GM21515 (cell line): ENCODE results near the gene CYB5B.
"Not testable (repeated sequence)": the region's sequence is repeated elsewhere in the genome, so short reads cannot be mapped to it uniquely, and the experiment has no call there.

Experiments used
- ATAC-seq: cut with Tn5 transposase; IDR thresholded peaks from one replicate; pipeline ENCODE4 v1.9.1; 2021; ENCODE audit not compliant: unreplicated experiment

CYB5B gene

GRCh38 chr16:69407702-69408323 lies 16.6 kb upstream of the CYB5B start:
- ATAC-seq, result no peak

- ATAC-seq, result no peak
These were observed 15.9 kb upstream of the CYB5B start for GRCh38 chr16:69408475-69408874.

- ATAC-seq, result no peak
These were observed 14.0 kb upstream of the CYB5B start for GRCh38 chr16:69410219-69410990.

DNA sequence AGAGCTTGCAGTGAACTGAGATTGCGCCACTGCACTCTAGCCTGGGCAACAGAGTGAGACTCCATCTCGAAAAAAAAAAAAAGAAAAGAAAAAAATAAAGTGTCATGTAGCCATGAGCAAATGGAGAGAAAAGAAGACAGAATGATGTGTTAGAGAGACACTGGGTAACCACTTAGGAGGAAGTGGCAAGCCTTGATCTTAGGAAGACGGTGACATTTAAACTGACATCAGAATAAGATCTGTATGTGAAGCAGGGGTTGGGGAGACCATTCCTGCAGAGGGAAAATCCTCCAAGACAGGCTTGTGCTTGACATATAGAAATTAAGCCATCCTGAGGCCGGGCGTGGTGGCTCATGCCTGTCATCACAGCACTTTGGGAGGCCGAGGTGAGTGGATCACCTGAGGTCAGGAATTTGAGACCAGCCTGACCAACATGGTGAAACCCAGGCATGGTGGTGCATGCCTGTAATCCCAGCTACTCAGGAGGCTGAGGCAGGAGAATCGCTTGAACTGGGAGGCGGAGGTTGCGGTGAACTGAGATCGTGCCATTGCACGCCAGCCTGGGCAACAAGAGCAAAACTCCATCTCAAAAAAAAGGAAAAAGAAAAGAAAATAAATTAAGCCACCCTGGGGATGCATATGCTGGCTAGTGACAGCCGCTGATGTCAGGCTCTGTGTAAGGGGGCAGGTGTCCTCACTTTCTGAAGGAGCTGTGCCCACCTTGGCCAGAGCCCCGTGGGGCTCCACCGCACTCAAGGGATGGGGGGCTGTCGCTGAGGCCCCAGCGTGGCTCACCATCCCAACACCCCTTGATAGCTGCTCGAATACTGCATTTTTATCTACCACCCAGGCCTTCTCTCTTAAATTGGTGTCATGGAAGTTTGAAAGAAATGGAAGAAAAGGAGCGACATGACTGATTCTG lies 13.1 kb upstream of the CYB5B start:
- ATAC-seq, result no peak

DNA sequence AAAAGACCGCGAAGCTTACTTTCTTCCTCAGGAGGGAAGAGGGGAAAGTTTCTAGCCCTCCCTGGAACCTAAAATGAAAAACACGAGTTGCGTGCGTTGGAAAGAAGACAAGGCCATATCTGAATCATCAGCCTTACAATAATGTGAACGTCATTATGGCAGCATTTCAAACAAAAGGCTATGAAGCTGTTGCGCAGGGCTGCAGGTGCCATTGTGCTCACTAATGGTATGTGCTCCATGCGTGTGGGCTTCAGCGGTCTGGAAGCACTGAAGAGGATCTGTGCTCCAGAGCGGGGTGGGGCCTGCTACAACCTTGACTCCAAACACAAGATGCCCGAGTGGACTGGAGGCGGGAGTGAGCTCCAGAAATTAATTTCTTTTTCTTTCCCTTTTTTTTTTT lies 12.1 kb upstream of the CYB5B start:
- no peak for ATAC-seq

DNA sequence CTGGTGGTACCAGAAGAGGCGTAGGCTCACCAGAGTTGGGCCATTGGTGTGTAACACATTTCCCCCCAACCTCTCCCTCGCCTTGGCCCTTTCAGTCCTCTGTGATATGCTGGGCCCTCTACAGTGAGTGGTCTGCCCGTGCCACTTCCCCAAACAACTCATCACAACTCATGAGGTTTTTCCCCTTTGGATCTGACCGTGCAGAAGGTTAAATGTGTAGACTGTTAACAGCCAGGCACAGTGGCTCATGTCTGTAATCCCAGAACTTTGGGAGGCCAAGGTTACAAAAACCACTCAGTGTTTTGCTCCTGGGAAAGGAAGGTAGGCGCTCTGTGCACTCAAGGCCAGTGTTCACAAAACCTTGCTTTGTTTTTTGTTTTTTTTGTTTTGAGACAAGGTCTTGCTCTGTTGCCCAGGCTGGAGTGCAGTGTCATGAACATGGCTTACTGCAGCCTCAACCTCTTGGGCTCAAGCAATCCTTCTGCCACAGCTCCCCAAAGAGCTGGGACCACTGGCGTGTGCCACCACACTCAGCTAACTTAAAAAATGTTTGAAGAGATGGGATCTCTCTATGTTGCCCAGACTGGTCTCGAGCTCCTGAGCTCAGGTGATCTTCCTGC lies 11.3 kb upstream of the CYB5B start:
- no peak for ATAC-seq

GRCh38 chr16:69417520-69418199 lies 6.8 kb upstream of the CYB5B start:
- ATAC-seq, result no peak

GRCh38 chr16:69419956-69420355 lies 4.5 kb upstream of the CYB5B start:
- no peak for ATAC-seq

DNA sequence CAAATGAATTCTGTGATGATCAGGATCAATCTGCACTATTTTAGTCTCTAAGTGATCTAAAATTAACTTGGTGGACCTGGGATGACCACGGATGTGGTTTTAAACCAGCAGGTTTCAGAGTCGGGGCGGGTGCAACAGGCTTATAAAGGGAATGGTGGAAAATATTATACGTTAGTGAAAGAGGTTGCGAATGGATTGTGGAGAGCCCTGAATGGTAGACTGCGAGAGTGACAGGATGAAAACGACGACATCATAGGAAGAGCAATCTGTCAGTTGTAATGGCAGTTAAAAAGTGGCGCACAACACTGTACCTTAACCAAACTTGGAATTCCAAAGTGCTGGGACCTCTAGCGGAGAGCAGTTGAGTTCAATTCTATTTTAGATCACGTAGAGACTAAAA lies 1.2 kb upstream of the CYB5B start:
- ATAC-seq, result no peak

- ATAC-seq, result peak; percentile 13
These were observed 741 bp downstream of the CYB5B start for GRCh38 chr16:69424935-69425784.

DNA sequence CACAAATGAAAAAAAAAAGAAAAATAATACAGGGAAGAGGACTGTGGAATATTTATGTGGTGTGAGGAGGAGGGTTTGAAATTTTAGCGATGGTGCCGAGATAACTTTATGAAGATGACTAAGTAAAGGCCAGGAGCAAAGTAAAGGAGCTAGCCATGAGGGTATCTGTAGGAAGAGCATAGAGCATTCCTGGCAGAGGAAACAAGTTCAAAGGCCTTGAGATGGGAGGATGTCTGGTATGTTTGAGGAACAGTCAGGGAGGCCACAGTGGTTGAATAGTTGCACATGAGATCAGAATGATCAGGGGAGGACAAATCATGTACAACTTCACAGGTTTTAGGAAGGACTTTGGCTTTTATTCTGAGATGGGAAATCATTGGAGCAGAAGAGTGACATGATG lies 4.2 kb downstream of the CYB5B start:
- no peak for ATAC-seq

DNA sequence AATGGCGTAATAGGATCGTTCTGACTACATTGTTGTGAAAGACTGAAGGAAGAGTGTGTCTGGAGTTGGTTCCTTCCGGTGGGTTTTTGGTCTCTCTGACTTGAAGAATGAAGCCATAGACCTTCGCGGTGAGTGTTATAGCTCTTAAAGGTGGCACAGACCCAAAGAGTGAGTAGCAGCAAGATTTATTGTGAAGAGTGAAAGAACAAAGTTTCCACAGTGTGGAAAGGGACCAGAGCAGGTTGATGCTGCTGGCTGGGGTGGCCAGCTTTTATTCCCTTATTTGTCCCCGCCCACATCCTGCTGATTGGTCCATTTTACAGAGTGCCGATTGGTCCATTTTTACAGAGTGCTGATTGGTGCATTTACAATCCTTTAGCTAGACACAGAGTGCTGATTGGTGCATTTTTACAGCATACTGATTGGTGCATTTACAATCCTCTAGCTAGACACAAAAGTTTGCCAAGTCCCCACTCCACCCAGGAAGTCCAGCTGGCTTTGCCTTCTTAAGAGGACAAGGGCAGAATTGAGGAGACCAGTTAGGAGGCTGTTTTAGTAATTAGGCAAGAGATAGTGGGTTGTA lies 4.7 kb downstream of the CYB5B start:
- ATAC-seq, result not testable (repeated sequence)

DNA sequence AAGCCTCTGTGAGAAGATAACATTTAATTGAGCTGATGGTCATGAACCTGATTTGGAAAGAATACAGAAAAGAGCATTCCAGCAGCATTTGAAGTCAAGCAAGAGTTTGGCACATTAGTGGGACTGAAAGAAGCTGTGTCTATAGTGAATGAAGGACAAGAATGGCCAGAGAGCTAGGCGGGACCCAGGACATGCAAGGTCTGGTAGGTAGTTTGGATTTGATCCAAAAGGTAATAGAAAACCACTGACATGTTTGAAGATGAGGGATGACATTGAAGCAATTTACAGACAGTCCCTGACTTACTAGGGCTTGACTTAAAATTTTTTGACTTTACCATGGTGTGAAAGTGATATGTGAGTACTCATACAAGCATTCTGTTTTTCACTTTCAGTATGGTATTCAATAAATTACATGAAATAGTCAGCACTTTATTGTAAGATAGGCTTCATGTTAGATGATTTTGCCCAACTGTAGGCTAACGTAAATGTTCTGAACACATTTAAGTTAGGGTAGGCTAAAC lies 7.6 kb downstream of the CYB5B start:
- no peak for ATAC-seq

DNA sequence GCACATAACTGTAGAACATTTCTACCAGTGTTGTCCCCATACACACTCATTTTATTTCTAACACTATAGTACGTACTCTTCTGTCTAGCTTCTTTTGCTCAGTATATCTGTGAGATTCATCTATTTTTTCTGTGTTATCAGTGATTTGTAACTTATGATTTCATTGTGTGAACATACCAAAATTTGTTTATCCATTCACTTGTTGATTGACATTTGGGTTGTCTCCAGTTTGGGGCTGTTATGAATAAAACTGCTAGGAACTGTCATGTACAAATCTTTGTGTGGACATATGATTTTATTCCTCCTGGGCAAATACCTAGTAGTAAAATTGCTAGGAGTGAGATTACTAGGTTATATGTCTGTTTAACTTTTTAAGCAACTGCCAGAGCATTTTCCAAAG lies 9.6 kb downstream of the CYB5B start:
- no peak for ATAC-seq

GRCh38 chr16:69435977-69436820 lies 11.8 kb downstream of the CYB5B start:
- ATAC-seq, result no peak

GRCh38 chr16:69436896-69437295 lies 12.5 kb downstream of the CYB5B start:
- no peak for ATAC-seq

DNA sequence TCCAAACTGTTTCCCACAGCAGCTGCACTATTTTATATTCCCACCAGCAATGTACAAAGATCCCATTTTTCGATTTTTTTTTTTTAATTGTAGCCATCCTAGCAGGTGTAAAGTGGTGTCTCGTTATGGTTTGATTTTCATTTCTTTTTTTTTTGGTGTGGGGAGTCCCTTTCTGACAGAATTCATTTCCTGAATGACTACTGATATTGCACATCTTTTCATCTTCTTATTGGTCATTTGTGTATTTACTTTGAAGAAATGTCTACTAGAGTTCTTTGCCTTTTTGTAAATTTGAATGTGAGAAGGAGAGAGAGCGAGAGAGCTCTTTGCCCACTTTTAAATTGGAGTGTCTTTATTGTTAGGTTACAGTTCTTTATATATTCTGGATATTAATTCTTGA lies 14.0 kb downstream of the CYB5B start:
- no peak for ATAC-seq

DNA sequence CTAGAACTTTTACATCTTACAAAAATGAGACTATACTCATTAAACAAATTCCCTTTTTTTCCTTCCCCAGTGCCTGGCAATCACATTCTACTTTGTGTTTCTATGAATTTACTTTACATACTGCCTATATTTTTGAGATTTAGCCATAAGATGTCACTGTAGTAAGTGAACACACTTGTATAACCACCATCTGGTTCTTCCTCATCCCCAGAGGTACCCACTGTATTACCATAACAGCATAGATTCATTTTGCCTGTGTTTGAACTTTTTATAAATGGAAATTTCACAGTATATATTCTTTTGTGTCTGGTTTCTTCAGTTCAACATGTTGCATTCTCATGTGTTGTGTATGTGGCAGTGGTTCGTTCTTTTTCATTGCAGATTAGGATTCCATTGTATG lies 15.8 kb downstream of the CYB5B start:
- ATAC-seq, result no peak
